K562 (cell line): ENCODE measurements around the gene GMPR. TPM values are rescaled to one million over a fixed set of nuclear protein-coding genes. Genes with fewer than 3 reads are reported as not detected.

Source experiments
- BDP1 ChIP-seq: IDR thresholded peaks from 3 replicates; pipeline ENCODE4 v1.6.1; 2011; ENCODE audit not compliant: insufficient read length, insufficient read depth
- CBX8 ChIP-seq: fragments of 200-600 bp; sonication (generic); IDR thresholded peaks from 2 replicates; pipeline ENCODE4 v1.6.1; 2012; ENCODE audit warnings: borderline replicate concordance, mixed run types, low read depth, mild to moderate bottlenecking, moderate library complexity, mixed read lengths, low read length, control low read depth, inconsistent platforms; ENCODE audit not compliant: poor library complexity, severe bottlenecking; ENCODE audit errors: extremely low read depth
- COPS2 ChIP-seq: fragments of 450-650 bp; conservative IDR thresholded peaks from 2 replicates; pipeline ENCODE4 v1.6.1; 2016; ENCODE audit warnings: mild to moderate bottlenecking, moderate library complexity
- HDAC2 ChIP-seq: fragments of 450-650 bp; IDR thresholded peaks from 2 replicates; pipeline ENCODE4 v1.6.1; 2016; ENCODE audit warnings: mild to moderate bottlenecking
- PTRF ChIP-seq: fragments of 450-650 bp; IDR thresholded peaks from 2 replicates; pipeline ENCODE4 v1.6.1; 2016; ENCODE audit warnings: mild to moderate bottlenecking, missing genetic modification characterization, missing compliant biosample characterization
- ZBTB1 ChIP-seq: sonication (generic); formaldehyde crosslinking; IDR thresholded peaks from 2 replicates; pipeline ENCODE4 v1.8.1; 2023; ENCODE audit warnings: missing genetic modification reagents, low read depth, mild to moderate bottlenecking, borderline replicate concordance
- ZNF23 ChIP-seq: fragments of 250-450 bp; sonication (Bioruptor Pico); IDR thresholded peaks from 2 replicates; pipeline ENCODE4 v1.4.0; 2020; ENCODE audit warnings: mild to moderate bottlenecking
- ZNF717 ChIP-seq: fragments of 250-450 bp; sonication (Bioruptor Pico); IDR thresholded peaks from 2 replicates; pipeline ENCODE4 v1.5.0; 2021
- polyA plus RNA-seq, 8 experiments: library from polyadenylated mRNA; depleted of rRNA in 4 of 8; stranded (reverse) in 5 of 8; unstranded in 3 of 8; fragments of >200 nt; fragmentation: Nextera tagmentation in 2 of 8; fragmentation: Illumina TruSeq in 1 of 8; extraction: Ambion mirVana in 2 of 8; extraction: Trizol in 1 of 8; gene quantifications; 2 replicates each; pipeline versions ENCODE4 v1.2.1 to v1.2.3, GENCODE V29; 2011 to 2014; ENCODE audit warnings: inconsistent platforms in 1 of 8, missing spikeins in 1 of 8
- total RNA-seq, 7 experiments: library from RNA; depleted of rRNA in 6 of 7; stranded (reverse); fragments of >200 nt in 6 of 7; fragmentation: Illumina TruSeq in 2 of 7; extraction: Trizol in 2 of 7; gene quantifications; 2 replicates each; pipeline versions ENCODE4 v1.2.1 to v1.2.3, GENCODE V29; 2011 to 2021; ENCODE audit warnings: low replicate concordance in 1 of 7
- TF ChIP-seq, protein P1 (sequence below): fragments of 450-650 bp; formaldehyde crosslinking; IDR thresholded peaks from 2 replicates; pipeline ENCODE4 v1.4.0; 2020; ENCODE audit warnings: mild to moderate bottlenecking, moderate library complexity
- TF ChIP-seq, protein P2 (sequence below): sonication (generic); formaldehyde crosslinking; IDR thresholded peaks from 2 replicates; pipeline ENCODE4 v1.8.0; 2023; ENCODE audit warnings: mild to moderate bottlenecking, missing genetic modification reagents

The GMPR gene
- total and polyA plus RNA-seq, 9 of the 15 experiments (the other 6 are each of a cell fraction or from before 2014, with no cell fraction given) = 34.6 to 83.7 (median 49.8) TPM

DNA sequence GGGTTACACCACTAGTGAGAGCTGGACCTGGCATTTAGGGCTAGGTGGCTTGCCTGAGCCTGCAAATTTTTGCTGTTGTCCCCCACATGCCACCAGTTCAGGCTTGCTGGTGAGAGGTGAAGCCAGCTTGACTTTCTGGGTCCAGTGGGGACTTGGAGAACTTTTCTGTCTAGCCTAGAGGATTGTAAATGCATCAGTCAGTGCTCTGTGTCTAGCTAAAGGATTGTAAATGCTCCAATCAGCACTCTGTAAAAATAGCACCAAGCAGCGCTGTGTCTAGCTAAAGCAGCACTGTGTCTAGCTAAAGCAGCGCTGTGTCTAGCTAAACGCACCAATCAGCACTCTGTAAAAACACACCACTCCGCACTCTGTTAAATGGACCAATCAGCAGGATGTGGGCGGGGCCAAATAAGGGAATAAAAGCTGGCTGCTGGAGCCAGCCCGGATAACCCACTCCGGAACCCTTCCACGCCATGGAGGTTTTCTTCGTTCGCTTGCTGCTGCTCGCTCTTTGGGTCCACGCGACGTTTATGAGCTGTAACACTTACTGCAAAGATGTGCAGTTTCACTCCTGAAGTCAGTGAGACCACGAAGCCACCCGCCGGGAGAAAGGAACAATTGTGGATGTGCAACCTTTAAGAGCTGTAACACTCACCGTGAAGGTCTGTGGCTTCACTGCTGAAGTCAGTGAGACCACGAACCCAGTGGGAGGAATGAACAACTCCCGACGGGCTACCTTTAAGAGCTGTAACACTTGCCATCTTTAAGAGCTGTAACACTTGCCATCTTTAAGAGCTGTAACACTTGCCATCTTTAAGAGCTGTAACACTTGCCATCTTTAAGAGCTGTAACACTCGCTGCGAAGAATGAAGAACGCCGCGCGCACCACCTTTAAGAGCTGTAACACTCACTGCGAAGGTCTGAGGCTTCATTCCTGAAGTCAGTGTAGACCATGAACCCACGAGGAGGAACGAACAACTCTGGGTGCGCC, 27.3 kb downstream of the GMPR start (continued):
- TF ChIP-seq CBX8 (no peak), ZBTB1 (CRISPR knock-in tag) (0 out of 2 replicates have a peak, but pooled peaks have one; percentile 52), COPS2 (no peak), HDAC2 (peak; percentile 98), PTRF (tag) (no peak), ZNF717 (peak; percentile 91), ZNF23 (CRISPR knock-in tag) (peak; percentile 7; the same call in 1 of the 2 replicates), BDP1 (no peak)
- TF ChIP-seq, protein P1, sequence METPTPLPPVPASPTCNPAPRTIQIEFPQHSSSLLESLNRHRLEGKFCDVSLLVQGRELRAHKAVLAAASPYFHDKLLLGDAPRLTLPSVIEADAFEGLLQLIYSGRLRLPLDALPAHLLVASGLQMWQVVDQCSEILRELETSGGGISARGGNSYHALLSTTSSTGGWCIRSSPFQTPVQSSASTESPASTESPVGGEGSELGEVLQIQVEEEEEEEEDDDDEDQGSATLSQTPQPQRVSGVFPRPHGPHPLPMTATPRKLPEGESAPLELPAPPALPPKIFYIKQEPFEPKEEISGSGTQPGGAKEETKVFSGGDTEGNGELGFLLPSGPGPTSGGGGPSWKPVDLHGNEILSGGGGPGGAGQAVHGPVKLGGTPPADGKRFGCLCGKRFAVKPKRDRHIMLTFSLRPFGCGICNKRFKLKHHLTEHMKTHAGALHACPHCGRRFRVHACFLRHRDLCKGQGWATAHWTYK (CRISPR knock-in tag) = peak; percentile 89
- TF ChIP-seq, protein P2, sequence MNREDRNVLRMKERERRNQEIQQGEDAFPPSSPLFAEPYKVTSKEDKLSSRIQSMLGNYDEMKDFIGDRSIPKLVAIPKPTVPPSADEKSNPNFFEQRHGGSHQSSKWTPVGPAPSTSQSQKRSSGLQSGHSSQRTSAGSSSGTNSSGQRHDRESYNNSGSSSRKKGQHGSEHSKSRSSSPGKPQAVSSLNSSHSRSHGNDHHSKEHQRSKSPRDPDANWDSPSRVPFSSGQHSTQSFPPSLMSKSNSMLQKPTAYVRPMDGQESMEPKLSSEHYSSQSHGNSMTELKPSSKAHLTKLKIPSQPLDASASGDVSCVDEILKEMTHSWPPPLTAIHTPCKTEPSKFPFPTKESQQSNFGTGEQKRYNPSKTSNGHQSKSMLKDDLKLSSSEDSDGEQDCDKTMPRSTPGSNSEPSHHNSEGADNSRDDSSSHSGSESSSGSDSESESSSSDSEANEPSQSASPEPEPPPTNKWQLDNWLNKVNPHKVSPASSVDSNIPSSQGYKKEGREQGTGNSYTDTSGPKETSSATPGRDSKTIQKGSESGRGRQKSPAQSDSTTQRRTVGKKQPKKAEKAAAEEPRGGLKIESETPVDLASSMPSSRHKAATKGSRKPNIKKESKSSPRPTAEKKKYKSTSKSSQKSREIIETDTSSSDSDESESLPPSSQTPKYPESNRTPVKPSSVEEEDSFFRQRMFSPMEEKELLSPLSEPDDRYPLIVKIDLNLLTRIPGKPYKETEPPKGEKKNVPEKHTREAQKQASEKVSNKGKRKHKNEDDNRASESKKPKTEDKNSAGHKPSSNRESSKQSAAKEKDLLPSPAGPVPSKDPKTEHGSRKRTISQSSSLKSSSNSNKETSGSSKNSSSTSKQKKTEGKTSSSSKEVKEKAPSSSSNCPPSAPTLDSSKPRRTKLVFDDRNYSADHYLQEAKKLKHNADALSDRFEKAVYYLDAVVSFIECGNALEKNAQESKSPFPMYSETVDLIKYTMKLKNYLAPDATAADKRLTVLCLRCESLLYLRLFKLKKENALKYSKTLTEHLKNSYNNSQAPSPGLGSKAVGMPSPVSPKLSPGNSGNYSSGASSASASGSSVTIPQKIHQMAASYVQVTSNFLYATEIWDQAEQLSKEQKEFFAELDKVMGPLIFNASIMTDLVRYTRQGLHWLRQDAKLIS (CRISPR knock-in tag) = peak; percentile 100
